HL-60 (cell line): ENCODE data around the gene PCDHB8.
"Not testable (repeated sequence)": the region's sequence is repeated elsewhere in the genome, so short reads cannot be mapped to it uniquely, and the experiment has no call there.

Experiments
- DNase-seq, 2 experiments: peaks; one replicate each; pipeline ENCODE4 v3.0.0-alpha.2; 2010 to 2020; ENCODE audit warnings: low read depth in 1 of 2, low spot score in 1 of 2
- H3K27ac ChIP-seq: fragments of 250-450 bp; sonication (Bioruptor Pico); replicated peaks from 2 replicates; pipeline ENCODE4 v1.5.1; 2020; ENCODE audit warnings: mild to moderate bottlenecking, moderate library complexity
- H3K27me3 ChIP-seq: fragments of 250-450 bp; sonication (Bioruptor Pico); 2 replicates; pipeline ENCODE4 v1.5.1; 2021; ENCODE audit warnings: mild to moderate bottlenecking, moderate library complexity; ENCODE audit not compliant: insufficient read depth, poor library complexity, severe bottlenecking
- H3K4me3 ChIP-seq: replicated peaks from 2 replicates; pipeline ENCODE4 v1.5.1; 2011; ENCODE audit warnings: mild to moderate bottlenecking, control low read depth, low read length; ENCODE audit not compliant: insufficient read depth
- GABPA ChIP-seq: IDR thresholded peaks from 2 replicates; pipeline ENCODE4 v1.6.1; 2012; ENCODE audit warnings: low read depth
- POLR2AphosphoS5 ChIP-seq: IDR thresholded peaks from 2 replicates; pipeline ENCODE4 v1.6.1; 2012; ENCODE audit warnings: low read depth
- REST ChIP-seq: IDR thresholded peaks from 2 replicates; pipeline ENCODE4 v1.6.1; 2012; ENCODE audit warnings: low read depth; ENCODE audit not compliant: insufficient replicate concordance
- SPI1 ChIP-seq: IDR thresholded peaks from 2 replicates; pipeline ENCODE4 v1.6.1; 2012; ENCODE audit warnings: low read depth, mild to moderate bottlenecking, borderline replicate concordance
- TF ChIP-seq, protein P1 (sequence below): IDR thresholded peaks from one replicate; pipeline ENCODE4 v1.5.1; 2011; ENCODE audit warnings: low read length, control low read depth, inconsistent platforms; ENCODE audit not compliant: insufficient read depth

PCDHB8 gene

GRCh38 chr5:141175933-141176332, 1.7 kb upstream of the PCDHB8 start:
- H3K27ac ChIP-seq: no peak overlapping the region
- H3K27me3 ChIP-seq: no peaks in the 10 kb centered on the region
- no peak overlapping the region for H3K4me3 ChIP-seq
- DNase-seq: peak in 1 of 2 experiments; percentile 10
- TF ChIP-seq REST (no peak), POLR2AphosphoS5 (no peak), SPI1 (no peak), GABPA (no peak)
- TF ChIP-seq, protein P1, sequence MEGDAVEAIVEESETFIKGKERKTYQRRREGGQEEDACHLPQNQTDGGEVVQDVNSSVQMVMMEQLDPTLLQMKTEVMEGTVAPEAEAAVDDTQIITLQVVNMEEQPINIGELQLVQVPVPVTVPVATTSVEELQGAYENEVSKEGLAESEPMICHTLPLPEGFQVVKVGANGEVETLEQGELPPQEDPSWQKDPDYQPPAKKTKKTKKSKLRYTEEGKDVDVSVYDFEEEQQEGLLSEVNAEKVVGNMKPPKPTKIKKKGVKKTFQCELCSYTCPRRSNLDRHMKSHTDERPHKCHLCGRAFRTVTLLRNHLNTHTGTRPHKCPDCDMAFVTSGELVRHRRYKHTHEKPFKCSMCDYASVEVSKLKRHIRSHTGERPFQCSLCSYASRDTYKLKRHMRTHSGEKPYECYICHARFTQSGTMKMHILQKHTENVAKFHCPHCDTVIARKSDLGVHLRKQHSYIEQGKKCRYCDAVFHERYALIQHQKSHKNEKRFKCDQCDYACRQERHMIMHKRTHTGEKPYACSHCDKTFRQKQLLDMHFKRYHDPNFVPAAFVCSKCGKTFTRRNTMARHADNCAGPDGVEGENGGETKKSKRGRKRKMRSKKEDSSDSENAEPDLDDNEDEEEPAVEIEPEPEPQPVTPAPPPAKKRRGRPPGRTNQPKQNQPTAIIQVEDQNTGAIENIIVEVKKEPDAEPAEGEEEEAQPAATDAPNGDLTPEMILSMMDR: no peak

- not testable (repeated sequence) for DNase-seq, H3K4me3 ChIP-seq, H3K27me3 ChIP-seq, H3K27ac ChIP-seq
These were observed 1.8 kb downstream of the PCDHB8 start for GRCh38 chr5:141179371-141179770.

DNA sequence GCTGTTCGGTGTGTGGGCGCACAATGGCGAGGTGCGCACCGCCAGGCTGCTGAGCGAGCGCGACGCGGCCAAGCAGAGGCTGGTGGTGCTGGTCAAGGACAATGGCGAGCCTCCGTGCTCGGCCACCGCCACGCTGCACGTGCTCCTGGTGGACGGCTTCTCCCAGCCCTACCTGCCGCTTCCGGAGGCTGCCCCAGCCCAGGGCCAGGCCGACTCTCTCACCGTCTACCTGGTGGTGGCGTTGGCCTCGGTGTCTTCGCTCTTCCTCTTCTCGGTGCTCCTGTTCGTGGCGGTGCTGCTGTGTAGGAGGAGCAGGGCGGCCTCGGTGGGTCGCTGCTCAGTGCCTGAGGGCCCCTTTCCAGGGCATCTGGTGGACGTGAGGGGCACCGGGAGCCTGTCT, 2.3 kb downstream of the PCDHB8 start:
- not testable (repeated sequence) for H3K27me3 ChIP-seq, DNase-seq, H3K27ac ChIP-seq, H3K4me3 ChIP-seq

- TF ChIP-seq POLR2AphosphoS5 (no peak), SPI1 (no peak), GABPA (no peak), REST (no peak)
- TF ChIP-seq, protein P1: no peak
- Histone ChIP-seq H3K27me3 (no peaks in the 10 kb centered on the region), H3K27ac (no peak overlapping the region), H3K4me3 (no peak overlapping the region)
- DNase-seq: no peak
These were observed 2.7 kb downstream of the PCDHB8 start for GRCh38 chr5:141180313-141180712.

GRCh38 chr5:141182248-141182647, 4.7 kb downstream of the PCDHB8 start, which contains the start of gene PCDHB16:
TSS of gene PCDHB16 (plus strand) at chr5:141182387. CDS start at chr5:141182560, 173 bp downstream.
- H3K27ac ChIP-seq: no peak within 1 kb of the TSS
- no peak for DNase-seq
- H3K27me3 ChIP-seq: no peaks in the 10 kb centered on the region
- no peak for TF ChIP-seq POLR2AphosphoS5
- no peak for TF ChIP-seq REST
- TF ChIP-seq GABPA: no peak
- TF ChIP-seq, protein P1: no peak
- no peak for TF ChIP-seq SPI1
- H3K4me3 ChIP-seq: no peak within 1 kb of the TSS

DNA sequence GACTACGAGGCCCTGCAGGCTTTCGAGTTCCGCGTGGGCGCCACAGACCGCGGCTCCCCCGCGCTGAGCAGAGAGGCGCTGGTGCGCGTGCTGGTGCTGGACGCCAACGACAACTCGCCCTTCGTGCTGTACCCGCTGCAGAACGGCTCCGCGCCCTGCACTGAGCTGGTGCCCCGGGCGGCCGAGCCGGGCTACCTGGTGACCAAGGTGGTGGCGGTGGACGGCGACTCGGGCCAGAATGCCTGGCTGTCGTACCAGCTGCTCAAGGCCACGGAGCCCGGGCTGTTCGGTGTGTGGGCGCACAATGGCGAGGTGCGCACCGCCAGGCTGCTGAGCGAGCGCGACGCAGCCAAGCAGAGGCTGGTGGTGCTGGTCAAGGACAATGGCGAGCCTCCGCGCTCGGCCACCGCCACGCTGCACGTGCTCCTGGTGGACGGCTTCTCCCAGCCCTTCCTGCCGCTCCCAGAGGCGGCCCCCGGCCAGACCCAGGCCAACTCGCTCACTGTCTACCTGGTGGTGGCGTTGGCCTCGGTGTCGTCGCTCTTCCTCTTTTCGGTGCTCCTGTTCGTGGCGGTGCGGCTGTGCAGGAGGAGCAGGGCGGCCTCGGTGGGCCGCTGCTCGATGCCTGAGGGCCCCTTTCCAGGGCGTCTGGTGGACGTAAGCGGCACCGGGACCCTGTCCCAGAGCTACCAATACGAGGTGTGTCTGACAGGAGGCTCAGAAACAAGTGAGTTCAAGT, 6.7 kb downstream of the PCDHB8 start:
- H3K4me3 ChIP-seq, DNase-seq, H3K27me3 ChIP-seq, H3K27ac ChIP-seq: not testable (repeated sequence)
